Testis (tissue), 3 donors: ENCODE data around the gene NINL. TPM values are rescaled to one million over a fixed set of nuclear protein-coding genes. Genes with fewer than 3 reads are reported as not detected.

Experiments
- DNase-seq: peaks from one replicate; pipeline ENCODE4 v3.0.0-alpha.2; 2019
- H3K27ac ChIP-seq, 2 donors: fragments of 200-600 bp; sonication (generic); one replicate each; pipeline ENCODE4 v1.5.1; 2019
- H3K27me3 ChIP-seq: fragments of 200-600 bp; sonication (generic); one replicate; pipeline ENCODE4 v1.5.1; 2019
- H3K36me3 ChIP-seq: fragments of 200-600 bp; sonication (generic); one replicate; pipeline ENCODE4 v1.5.1; 2017; ENCODE audit warnings: low read depth; ENCODE audit errors: missing control alignments
- H3K4me1 ChIP-seq: fragments of 200-600 bp; sonication (generic); one replicate; pipeline ENCODE4 v1.5.1; 2019
- H3K4me3 ChIP-seq, 2 donors: fragments of 200-600 bp; sonication (generic); one replicate each; pipeline ENCODE4 v1.5.1; 2017 to 2019
- H3K9me3 ChIP-seq: fragments of 200-600 bp; sonication (generic); one replicate; pipeline ENCODE4 v1.5.1; 2017
- POLR2A ChIP-seq: fragments of 450-650 bp; IDR thresholded peaks from one replicate; pipeline ENCODE4 v1.6.1; 2017; ENCODE audit warnings: antibody characterized with exemption, mild to moderate bottlenecking, moderate library complexity
- WGBS, 2 donors: methylation state at CpG; one replicate each; pipeline ENCODE4 v1.1.5; 2018; 5-methylcytosine and 5-hydroxymethylcytosine counted together
- intact Hi-C: fragments of 100-400 bp; cut with DNase I; formaldehyde crosslinking; loops from one replicate; pipeline ENCODE4 v1.15.1; 2023; ENCODE audit warnings: low total_unique reads
- polyA plus RNA-seq: library from polyadenylated mRNA; stranded (reverse); fragments of 350-450 nt; fragmentation: Illumina TruSeq; extraction: RNeasy Lipid Tissue Mini Kit (QIAGEN cat#74804); gene quantifications from one replicate; pipeline ENCODE4 v1.2.3, GENCODE V29; 2014; ENCODE audit warnings: low read depth, low replicate concordance; ENCODE audit not compliant: insufficient read depth
- total RNA-seq, 2 donors: library from RNA; depleted of rRNA; stranded (reverse); fragments of >200 nt; gene quantifications; one replicate each; pipeline ENCODE4 v1.2.3, GENCODE V29; 2016
- TF ChIP-seq, protein P1 (sequence below), 3 experiments: fragments of 450-650 bp in 2 of 3; fragments of 200-600 bp in 1 of 3; sonication (generic) in 1 of 3; IDR thresholded peaks; one replicate each; pipeline ENCODE4 v1.5.1; 2016 to 2019; ENCODE audit warnings: antibody characterized with exemption in 3 of 3, mild to moderate bottlenecking in 2 of 3, moderate library complexity in 1 of 3

Gene NINL
- total and polyA plus RNA-seq, 3 donors from 2014 or later, result 17.9 to 33.4 (median 32.8) TPM

DNA sequence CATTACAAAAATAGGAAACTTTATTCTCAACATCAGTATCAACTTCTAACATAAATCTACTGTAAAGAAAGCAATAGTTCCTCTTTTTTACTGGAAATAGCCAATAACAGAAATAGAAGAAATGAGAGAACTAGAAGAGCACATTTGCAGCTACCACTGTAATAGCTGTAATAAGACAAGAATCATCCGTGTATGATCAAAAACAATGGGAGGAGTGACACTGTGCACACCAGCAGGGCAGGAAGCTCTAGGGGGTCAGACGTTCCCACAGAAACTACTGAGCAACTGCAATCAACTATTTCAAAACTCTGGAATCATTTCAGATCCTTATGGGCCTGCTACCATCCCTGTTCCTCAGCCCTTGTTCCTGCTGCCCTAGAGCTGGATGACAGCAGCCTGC is 43.7 kb downstream of the NINL start:
- no peak for DNase-seq
- intact Hi-C loops, result no loop called here
- Histone ChIP-seq H3K27ac (no peak overlapping the region), H3K36me3 (no peaks in the 10 kb centered on the region), H3K4me1 (peaks cover 28% of the 10 kb centered on the region), H3K9me3 (no peaks in the 10 kb centered on the region), H3K4me3 (no peak overlapping the region), H3K27me3 (no peaks in the 10 kb centered on the region)
- TF ChIP-seq POLR2A, result no peak
- TF ChIP-seq, protein P1, sequence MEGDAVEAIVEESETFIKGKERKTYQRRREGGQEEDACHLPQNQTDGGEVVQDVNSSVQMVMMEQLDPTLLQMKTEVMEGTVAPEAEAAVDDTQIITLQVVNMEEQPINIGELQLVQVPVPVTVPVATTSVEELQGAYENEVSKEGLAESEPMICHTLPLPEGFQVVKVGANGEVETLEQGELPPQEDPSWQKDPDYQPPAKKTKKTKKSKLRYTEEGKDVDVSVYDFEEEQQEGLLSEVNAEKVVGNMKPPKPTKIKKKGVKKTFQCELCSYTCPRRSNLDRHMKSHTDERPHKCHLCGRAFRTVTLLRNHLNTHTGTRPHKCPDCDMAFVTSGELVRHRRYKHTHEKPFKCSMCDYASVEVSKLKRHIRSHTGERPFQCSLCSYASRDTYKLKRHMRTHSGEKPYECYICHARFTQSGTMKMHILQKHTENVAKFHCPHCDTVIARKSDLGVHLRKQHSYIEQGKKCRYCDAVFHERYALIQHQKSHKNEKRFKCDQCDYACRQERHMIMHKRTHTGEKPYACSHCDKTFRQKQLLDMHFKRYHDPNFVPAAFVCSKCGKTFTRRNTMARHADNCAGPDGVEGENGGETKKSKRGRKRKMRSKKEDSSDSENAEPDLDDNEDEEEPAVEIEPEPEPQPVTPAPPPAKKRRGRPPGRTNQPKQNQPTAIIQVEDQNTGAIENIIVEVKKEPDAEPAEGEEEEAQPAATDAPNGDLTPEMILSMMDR (IDR thresholded peaks at IDR 0.05), result no peak
- WGBS, 2 donors, result 38 to 47% methylated on average over 2 of the region's 2 CpGs

DNA sequence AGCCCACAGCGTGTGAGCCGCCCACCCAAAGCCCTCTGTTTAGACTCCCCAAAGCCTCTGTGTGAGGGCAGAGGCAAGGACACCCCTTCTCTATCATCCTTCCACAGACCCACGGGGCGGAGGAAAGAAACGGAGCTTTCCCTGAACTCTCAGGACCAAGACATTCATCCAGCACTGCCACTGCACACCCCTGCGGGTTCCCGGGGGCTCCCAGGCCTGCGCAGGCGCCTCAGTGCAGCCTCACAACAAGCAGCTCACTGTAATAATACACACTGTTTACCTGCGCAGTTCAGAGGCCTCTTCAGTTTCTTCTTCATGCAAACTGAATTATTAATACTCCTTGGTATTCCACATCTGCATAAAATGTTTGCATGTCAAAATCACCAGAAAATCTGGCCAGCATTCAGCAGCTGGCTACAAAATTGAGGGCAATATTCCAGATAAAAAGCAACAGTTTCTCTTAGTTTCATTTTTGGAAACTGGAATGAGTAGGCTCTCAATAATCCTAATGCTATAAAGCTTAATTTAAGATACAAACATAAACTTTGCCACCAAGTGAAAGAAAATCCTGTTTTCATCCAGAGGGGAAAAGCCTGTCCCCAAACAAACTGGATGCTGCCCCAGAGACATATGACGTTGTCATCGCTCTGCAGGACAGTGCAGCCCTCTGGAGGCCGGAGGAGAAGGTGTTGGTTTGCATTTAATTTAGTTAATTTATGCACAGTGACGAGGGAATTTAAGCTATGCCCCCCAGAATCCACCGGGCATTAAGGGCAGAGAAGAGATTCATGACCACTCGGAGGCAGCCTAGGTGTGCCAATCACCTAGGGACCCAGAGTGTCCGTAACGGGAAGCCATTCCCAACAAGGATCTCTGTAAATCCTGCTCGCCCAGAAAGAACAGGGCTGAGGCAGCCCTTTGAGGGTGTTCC is 45.3 kb downstream of the NINL start:
- TF ChIP-seq POLR2A, result no peak
- TF ChIP-seq, protein P1 (IDR thresholded peaks at IDR 0.05), result peak; percentile 10 to 31 (median 27)
- peaks cover 25% of the 10 kb centered on the region for H3K4me1 ChIP-seq
- peak; percentile 57 for DNase-seq
- intact Hi-C loops, result no loop called here
- 37 to 49% methylated on average over 19 of the region's 19 CpGs for WGBS, 2 donors
- H3K4me3 ChIP-seq, result peak overlapping the region in 1 of 2 donors; percentile 18
- no peaks in the 10 kb centered on the region for H3K27me3 ChIP-seq
- no peaks in the 10 kb centered on the region for H3K9me3 ChIP-seq
- H3K36me3 ChIP-seq, result no peaks in the 10 kb centered on the region
- H3K27ac ChIP-seq, result peak overlapping the region; percentile 46 to 60

DNA sequence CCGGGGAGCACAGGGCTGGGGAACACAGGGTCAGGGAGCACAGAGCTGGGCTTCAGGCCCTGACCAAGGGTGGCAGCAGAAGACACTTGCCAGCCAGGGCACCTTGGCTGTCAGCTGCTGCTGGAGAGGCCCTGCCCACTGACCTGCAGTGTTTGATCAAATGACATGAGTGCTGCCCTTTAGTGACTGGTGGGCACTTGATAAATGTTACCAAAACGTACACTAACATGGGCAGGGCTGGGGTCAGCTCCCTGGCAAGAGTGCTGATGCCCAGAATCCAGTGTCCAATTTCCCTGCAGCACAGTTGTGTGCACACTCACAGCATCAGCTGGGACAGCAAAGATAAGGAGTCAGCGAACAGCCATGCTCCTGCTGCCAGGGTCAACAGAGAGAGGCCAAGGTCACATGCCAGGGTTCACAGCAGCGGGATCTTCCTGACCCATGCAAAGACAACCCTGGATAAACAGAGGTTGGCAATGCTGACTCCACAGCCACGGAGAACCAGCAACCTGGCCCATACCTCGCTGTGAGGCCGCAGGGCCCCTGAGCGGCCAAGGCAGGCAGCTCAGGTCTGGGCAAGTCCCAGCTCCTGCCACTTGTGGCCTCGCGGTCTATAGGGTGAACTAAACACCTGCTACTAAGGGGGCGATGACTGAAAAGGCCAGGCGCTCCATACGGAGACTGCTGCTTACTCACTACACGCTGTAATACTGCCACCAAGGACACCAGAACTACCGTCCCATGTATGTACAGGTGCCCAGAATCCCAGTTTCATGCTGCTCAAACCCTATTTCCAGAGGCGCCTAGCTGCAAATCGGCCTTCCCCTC is 46.3 kb downstream of the NINL start:
- Histone ChIP-seq H3K4me1 (peaks cover 21% of the 10 kb centered on the region), H3K27ac (peak overlapping the region in 1 of 2 donors; percentile 60), H3K4me3 (no peak overlapping the region), H3K36me3 (no peaks in the 10 kb centered on the region), H3K9me3 (no peaks in the 10 kb centered on the region), H3K27me3 (no peaks in the 10 kb centered on the region)
- TF ChIP-seq POLR2A, result no peak
- TF ChIP-seq, protein P1 (IDR thresholded peaks at IDR 0.05), result no peak
- intact Hi-C loops, result no loop called here
- WGBS, 2 donors, result 42 to 61% methylated on average over 12 to 17 of the region's 17 CpGs
- DNase-seq, result no peak

DNA sequence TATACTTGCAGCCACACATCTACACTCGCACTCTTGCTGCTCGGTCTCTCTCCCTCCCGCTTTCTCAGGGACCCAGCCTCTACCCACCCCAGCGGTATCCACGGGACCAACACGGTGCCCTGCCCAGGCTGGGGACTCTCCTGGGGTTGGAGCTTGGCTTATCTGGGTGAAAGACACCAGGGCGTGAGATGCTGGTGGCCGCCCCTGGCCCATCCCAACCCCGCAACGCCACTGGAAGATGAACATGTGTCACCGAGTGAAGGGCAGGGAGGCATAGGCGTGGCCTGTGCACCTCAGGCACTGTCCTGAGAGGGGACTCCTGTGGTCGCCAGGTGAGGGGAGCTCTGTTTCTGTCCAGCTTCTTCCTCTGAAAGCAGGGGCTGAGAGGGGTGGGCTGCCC is 47.4 kb downstream of the NINL start:
- Histone ChIP-seq H3K27ac (no peak overlapping the region), H3K27me3 (no peaks in the 10 kb centered on the region), H3K4me1 (peaks cover 32% of the 10 kb centered on the region), H3K36me3 (no peaks in the 10 kb centered on the region), H3K4me3 (no peak overlapping the region), H3K9me3 (no peaks in the 10 kb centered on the region)
- TF ChIP-seq POLR2A, result no peak
- TF ChIP-seq, protein P1 (IDR thresholded peaks at IDR 0.05), result no peak
- DNase-seq, result no peak
- WGBS, 2 donors, result 98 to 100% methylated on average over 5 to 12 of the region's 13 CpGs
- intact Hi-C loops, result no loop called here
